Neural cell (in vitro differentiated cells): ENCODE results near the gene PTRH1. TPM values are rescaled to one million over a fixed set of nuclear protein-coding genes. Genes with fewer than 3 reads are reported as not detected.

Source experiments
- H2AFZ ChIP-seq: fragments of 200-600, 300-800 bp; sonication (generic), shearing (Covaris generic); 2 replicates; pipeline ENCODE4 v1.6.0; 2014; ENCODE audit warnings: low read depth, mild to moderate bottlenecking, antibody characterized with exemption, low read length, moderate library complexity
- H3F3A ChIP-seq: fragments of 200-600 bp; shearing (Covaris generic); 2 replicates; pipeline ENCODE4 v1.6.1; 2016; ENCODE audit warnings: mild to moderate bottlenecking, moderate library complexity, mixed read lengths, antibody characterized with exemption, low read length; ENCODE audit not compliant: insufficient read depth, poor library complexity, severe bottlenecking
- H3K27ac ChIP-seq: fragments of 200-600, 300-800 bp; sonication (generic), shearing (Covaris generic); 2 replicates; pipeline ENCODE4 v1.5.1; 2014; ENCODE audit warnings: mild to moderate bottlenecking, low read length, moderate library complexity
- H3K27me3 ChIP-seq: fragments of 300-800, 200-600 bp; sonication (generic), shearing (Covaris generic); 2 replicates; pipeline ENCODE4 v1.6.0; 2014; ENCODE audit warnings: mild to moderate bottlenecking, low read depth, low read length, moderate library complexity; ENCODE audit not compliant: insufficient read depth
- H3K36me3 ChIP-seq: fragments of 300-800, 200-600 bp; sonication (generic), shearing (Covaris generic); 2 replicates; pipeline ENCODE4 v1.5.1; 2014; ENCODE audit warnings: mild to moderate bottlenecking, antibody characterized with exemption, low read length, moderate library complexity; ENCODE audit not compliant: insufficient read depth
- H3K4me2 ChIP-seq: fragments of 300-800, 200-600 bp; sonication (generic), shearing (Covaris generic); 2 replicates; pipeline ENCODE4 v1.6.0; 2014; ENCODE audit warnings: mild to moderate bottlenecking, low read length
- H3K4me3 ChIP-seq: fragments of 300-800, 200-600 bp; sonication (generic), shearing (Covaris generic); 2 replicates; pipeline ENCODE4 v1.5.1; 2014; ENCODE audit warnings: mild to moderate bottlenecking, low read length, moderate library complexity
- H3K79me2 ChIP-seq: fragments of 200-600 bp; shearing (Covaris generic); replicated peaks from 2 replicates; pipeline ENCODE4 v1.6.0; 2014; ENCODE audit warnings: mild to moderate bottlenecking, low read length, moderate library complexity; ENCODE audit not compliant: insufficient read depth
- H3K9ac ChIP-seq: fragments of 300-800, 200-600 bp; sonication (generic), shearing (Covaris generic); 2 replicates; pipeline ENCODE4 v1.6.1; 2016; ENCODE audit warnings: mild to moderate bottlenecking, low read length, mixed read lengths
- H3K9me2 ChIP-seq: fragments of 200-600 bp; shearing (Covaris generic); 2 replicates; pipeline ENCODE4 v1.6.1; 2016; ENCODE audit warnings: mild to moderate bottlenecking, low read length, mixed read lengths; ENCODE audit not compliant: insufficient read depth
- H3K9me3 ChIP-seq: fragments of 200-600, 300-800 bp; sonication (generic), shearing (Covaris generic); 2 replicates; pipeline ENCODE4 v1.6.1; 2016; ENCODE audit warnings: mild to moderate bottlenecking, mixed run types, low read length, moderate library complexity, mixed read lengths
- H4K20me1 ChIP-seq: fragments of 200-600 bp; shearing (Covaris generic); 2 replicates; pipeline ENCODE4 v1.6.1; 2016; ENCODE audit warnings: mild to moderate bottlenecking, mixed run types; ENCODE audit not compliant: insufficient read depth
- CTCF ChIP-seq: fragments of 450-650 bp; IDR thresholded peaks from 2 replicates; pipeline ENCODE4 v1.5.1; 2014; ENCODE audit warnings: antibody characterized with exemption, mild to moderate bottlenecking, moderate library complexity; ENCODE audit not compliant: poor library complexity, severe bottlenecking
- MXI1 ChIP-seq: fragments of 450-650 bp; conservative IDR thresholded peaks from 2 replicates; pipeline ENCODE4 v1.6.1; 2014; ENCODE audit warnings: antibody characterized with exemption, mild to moderate bottlenecking; ENCODE audit not compliant: poor library complexity, severe bottlenecking
- POLR2AphosphoS5 ChIP-seq: IDR thresholded peaks from 2 replicates; pipeline ENCODE4 v1.6.1; 2012
- RAD21 ChIP-seq: fragments of 450-650 bp; conservative IDR thresholded peaks from 2 replicates; pipeline ENCODE4 v1.6.1; 2014; ENCODE audit warnings: antibody characterized with exemption, mild to moderate bottlenecking, moderate library complexity
- REST ChIP-seq: IDR thresholded peaks from 2 replicates; pipeline ENCODE4 v1.6.1; 2012; ENCODE audit warnings: borderline replicate concordance
- SMC3 ChIP-seq: fragments of 450-650 bp; conservative IDR thresholded peaks from 2 replicates; pipeline ENCODE4 v1.6.1; 2014; ENCODE audit warnings: antibody characterized with exemption, mild to moderate bottlenecking, moderate library complexity; ENCODE audit not compliant: poor library complexity
- TAF1 ChIP-seq: IDR thresholded peaks from 2 replicates; pipeline ENCODE4 v1.6.1; 2012; ENCODE audit warnings: low read depth
- polyA plus RNA-seq: library from polyadenylated mRNA; depleted of rRNA; stranded (reverse); fragments of >200 nt; gene quantifications from 2 replicates; pipeline ENCODE4 v1.2.3, GENCODE V29; 2014

PTRH1 gene
- polyA plus RNA-seq, 1 donor from 2014 or later: 20.0 TPM

DNA sequence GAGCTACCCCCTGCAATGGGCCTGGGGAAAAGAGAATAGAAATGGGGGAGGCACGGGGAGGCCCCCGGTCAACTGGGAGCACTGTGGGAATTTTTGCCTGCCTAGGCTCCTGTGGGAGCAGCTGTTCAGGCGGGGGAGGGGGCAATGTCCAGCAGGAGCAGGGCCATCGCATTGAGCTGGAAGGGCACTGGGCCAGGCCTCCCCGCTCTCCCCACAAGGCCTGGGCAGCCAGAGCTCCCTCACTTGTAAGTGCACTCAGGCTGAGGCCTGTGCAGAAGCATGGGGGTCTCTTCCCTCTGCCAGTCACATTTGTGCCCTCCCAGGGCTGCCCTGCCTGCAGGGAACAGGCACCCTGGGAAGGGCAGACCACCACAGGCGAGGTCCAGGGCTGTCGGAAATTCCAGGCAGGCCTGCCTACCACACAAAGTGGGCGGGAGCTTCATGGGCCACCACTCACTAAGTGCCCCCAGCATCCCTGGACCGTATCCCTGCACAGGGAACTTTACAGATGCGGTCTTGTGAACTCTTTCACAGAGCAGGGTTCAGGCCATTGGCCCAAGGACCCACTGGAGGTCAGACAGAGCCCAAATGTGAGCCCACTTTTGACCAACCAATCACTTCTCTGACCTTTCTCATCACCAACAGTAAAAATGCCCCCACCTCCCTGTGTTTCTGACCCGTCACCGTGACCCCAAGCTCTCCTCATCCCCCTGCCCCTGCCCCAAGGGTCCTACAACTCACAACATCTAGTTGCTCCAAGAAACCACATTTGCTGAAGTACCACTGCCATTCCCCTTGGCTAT is 9.7 kb downstream of the PTRH1 start:
- no peaks in the 10 kb centered on the region for H3K79me2 ChIP-seq
- H3K9ac ChIP-seq: no peak overlapping the region
- H4K20me1 ChIP-seq: no peaks in the 10 kb centered on the region
- H3K4me2 ChIP-seq: no peak overlapping the region
- H3K9me3 ChIP-seq: no peaks in the 10 kb centered on the region
- no peak overlapping the region for H2AFZ ChIP-seq
- no peaks in the 10 kb centered on the region for H3K27me3 ChIP-seq
- H3K36me3 ChIP-seq: no peaks in the 10 kb centered on the region
- no peak for TF ChIP-seq REST
- no peak for TF ChIP-seq RAD21
- TF ChIP-seq CTCF: no peak
- H3K4me3 ChIP-seq: no peak overlapping the region
- no peaks in the 10 kb centered on the region for H3K9me2 ChIP-seq
- H3K27ac ChIP-seq: no peak overlapping the region
- no peaks in the 10 kb centered on the region for H3F3A ChIP-seq

GRCh38 chr9:127703289-127703946 is 12.0 kb downstream of the PTRH1 start:
- Histone ChIP-seq H3K9me3 (no peaks in the 10 kb centered on the region), H3K79me2 (no peaks in the 10 kb centered on the region), H3K36me3 (no peaks in the 10 kb centered on the region), H4K20me1 (no peaks in the 10 kb centered on the region), H3K9me2 (no peaks in the 10 kb centered on the region), H3K4me3 (no peak overlapping the region), H3K9ac (no peak overlapping the region), H3K27ac (no peak overlapping the region), H3F3A (no peaks in the 10 kb centered on the region), H3K27me3 (no peaks in the 10 kb centered on the region), H3K4me2 (no peak overlapping the region), H2AFZ (no peak overlapping the region)
- TF ChIP-seq REST: no peak
- no peak for TF ChIP-seq MXI1
- TF ChIP-seq TAF1: no peak
- TF ChIP-seq POLR2AphosphoS5: no peak
- no peak for TF ChIP-seq SMC3
- no peak for TF ChIP-seq CTCF
- TF ChIP-seq RAD21: no peak
